ENCODE results near the gene COX8A.

Gene COX8A

GRCh38 chr11:64015510-64015909 lies 41.1 kb downstream of the COX8A start:
- no peak overlapping the region for H3K4me2 ChIP-seq (ENCODE audit: low read depth, low read length, poor library complexity, severe bottlenecking)
- H3K27me3 ChIP-seq (ENCODE audit: low read length), result no peaks in the 10 kb centered on the region
- H3K27ac ChIP-seq (ENCODE audit: low read depth, low read length), result no peak overlapping the region
- no peak overlapping the region for H3K9ac ChIP-seq (ENCODE audit: low read length)
- H4K20me1 ChIP-seq (ENCODE audit: low read depth, low read length), result no peaks in the 10 kb centered on the region
- no peaks in the 10 kb centered on the region for H3K9me2 ChIP-seq (replicated peaks; ENCODE audit: insufficient read depth, low read length)
- no peaks in the 10 kb centered on the region for H3F3A ChIP-seq (ENCODE audit: insufficient read depth)
- no peaks in the 10 kb centered on the region for H3K79me2 ChIP-seq (ENCODE audit: insufficient read depth, low read length)
- TF ChIP-seq CTCF (IDR thresholded peaks at IDR 0.05; ENCODE audit: insufficient read depth, low read length, poor library complexity, severe bottlenecking), result no peak
- no peak overlapping the region for H3K4me3 ChIP-seq (ENCODE audit: insufficient read depth, low read length, poor library complexity, severe bottlenecking)
- no peaks in the 10 kb centered on the region for H3K36me3 ChIP-seq (ENCODE audit: low read length)
- H2AFZ ChIP-seq (ENCODE audit: low read depth, low read length, severe bottlenecking), result no peak overlapping the region
- H3K9me3 ChIP-seq (ENCODE audit: insufficient read depth, low read length), result peaks cover 5% of the 10 kb centered on the region; the same call in 1 of the 2 replicates

GRCh38 chr11:64015935-64016845 lies 41.8 kb downstream of the COX8A start:
- Histone ChIP-seq H3K27ac (ENCODE audit: low read depth, low read length) (no peak overlapping the region), H3K9me2 (replicated peaks; ENCODE audit: insufficient read depth, low read length) (no peaks in the 10 kb centered on the region), H3K4me3 (ENCODE audit: insufficient read depth, low read length, poor library complexity, severe bottlenecking) (no peak overlapping the region), H3K4me2 (ENCODE audit: low read depth, low read length, poor library complexity, severe bottlenecking) (no peak overlapping the region), H3K36me3 (ENCODE audit: low read length) (no peaks in the 10 kb centered on the region), H2AFZ (ENCODE audit: low read depth, low read length, severe bottlenecking) (no peak overlapping the region), H4K20me1 (ENCODE audit: low read depth, low read length) (no peaks in the 10 kb centered on the region), H3K9ac (ENCODE audit: low read length) (no peak overlapping the region), H3K27me3 (ENCODE audit: low read length) (no peaks in the 10 kb centered on the region), H3F3A (ENCODE audit: insufficient read depth) (no peaks in the 10 kb centered on the region), H3K9me3 (ENCODE audit: insufficient read depth, low read length) (no peaks in the 10 kb centered on the region), H3K79me2 (ENCODE audit: insufficient read depth, low read length) (no peaks in the 10 kb centered on the region)
- TF ChIP-seq CTCF (IDR thresholded peaks at IDR 0.05; ENCODE audit: insufficient read depth, low read length, poor library complexity, severe bottlenecking) (no peak), EZH2phosphoT487 (conservative IDR thresholded peaks at IDR 0.05; ENCODE audit: low read length) (no peak)

GRCh38 chr11:64017945-64018224 lies 43.5 kb downstream of the COX8A start:
- no peaks in the 10 kb centered on the region for H4K20me1 ChIP-seq (ENCODE audit: low read depth, low read length)
- TF ChIP-seq EZH2phosphoT487 (conservative IDR thresholded peaks at IDR 0.05; ENCODE audit: low read length) (no peak), CTCF (IDR thresholded peaks at IDR 0.05; ENCODE audit: insufficient read depth, low read length, poor library complexity, severe bottlenecking) (no peak)
- H3K9me3 ChIP-seq (ENCODE audit: insufficient read depth, low read length), result no peaks in the 10 kb centered on the region

More at GRCh38 chr11:64017945-64018224, 43.5 kb downstream of the COX8A start:
- Histone ChIP-seq H3K4me3 (ENCODE audit: insufficient read depth, low read length, poor library complexity, severe bottlenecking) (no peak overlapping the region), H3K9me2 (replicated peaks; ENCODE audit: insufficient read depth, low read length) (no peaks in the 10 kb centered on the region), H3K9ac (ENCODE audit: low read length) (no peak overlapping the region), H3K79me2 (ENCODE audit: insufficient read depth, low read length) (no peaks in the 10 kb centered on the region), H3K4me2 (ENCODE audit: low read depth, low read length, poor library complexity, severe bottlenecking) (no peak overlapping the region), H2AFZ (ENCODE audit: low read depth, low read length, severe bottlenecking) (no peak overlapping the region), H3K27me3 (ENCODE audit: low read length) (no peaks in the 10 kb centered on the region), H3F3A (ENCODE audit: insufficient read depth) (no peaks in the 10 kb centered on the region), H3K36me3 (ENCODE audit: low read length) (no peaks in the 10 kb centered on the region), H3K27ac (ENCODE audit: low read depth, low read length) (no peak overlapping the region)

All from SU-DHL-6 (cell line).